GM20000 (cell line): ENCODE data around the gene PPM1J.

Experiments
- DNase-seq: peaks from one replicate; pipeline ENCODE4 v3.0.0; 2012; ENCODE audit warnings: low spot score
- TF ChIP-seq, protein P1 (sequence below): IDR thresholded peaks from 2 replicates; pipeline ENCODE4 v1.5.1; 2012; ENCODE audit warnings: mild to moderate bottlenecking, control low read depth; ENCODE audit errors: extremely low read depth, missing control alignments

Gene PPM1J

DNA sequence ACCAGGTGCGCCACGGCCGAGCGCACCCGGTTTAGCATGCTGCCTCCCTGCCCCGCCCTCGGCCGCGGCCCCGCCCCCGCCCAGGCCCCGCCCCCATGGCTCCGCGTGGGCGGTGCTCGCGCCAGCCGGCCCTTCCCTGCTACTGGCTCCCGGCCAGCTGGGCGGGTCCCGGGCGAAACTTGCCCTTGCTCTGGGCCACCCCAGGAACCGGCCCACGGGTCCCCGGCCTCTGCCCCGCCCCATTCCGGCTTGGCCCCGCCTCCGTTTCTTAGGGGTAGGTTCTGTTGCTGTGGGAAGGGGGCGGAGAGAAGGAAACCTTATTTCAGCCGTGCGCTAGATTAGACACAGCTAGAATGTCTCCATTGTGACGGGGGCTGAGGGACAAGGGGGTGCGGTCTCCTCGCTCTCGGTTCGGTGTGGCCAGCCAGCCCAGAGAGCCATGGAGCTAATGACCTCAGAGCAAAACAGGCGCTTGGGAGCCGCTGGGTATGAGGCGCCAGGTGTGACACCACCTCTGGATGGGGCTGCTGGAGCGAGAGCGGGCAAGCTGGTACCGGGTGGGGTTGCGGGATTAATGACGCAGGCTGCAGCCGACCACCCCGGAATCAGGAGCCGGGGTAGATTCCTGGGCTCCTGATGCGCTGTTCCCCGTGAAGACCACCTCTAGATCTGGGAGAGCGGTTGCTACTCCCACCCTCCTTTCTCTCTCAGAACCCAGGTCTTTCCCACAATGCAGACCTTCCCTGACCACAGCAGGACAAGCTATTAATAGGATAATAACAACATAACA is at the start of gene PPM1J:
TSS of gene PPM1J (minus strand) at position 69 of the 790 bp plus-strand sequence. CDS start at position 38, 31 bp downstream.
- TF ChIP-seq, protein P1, sequence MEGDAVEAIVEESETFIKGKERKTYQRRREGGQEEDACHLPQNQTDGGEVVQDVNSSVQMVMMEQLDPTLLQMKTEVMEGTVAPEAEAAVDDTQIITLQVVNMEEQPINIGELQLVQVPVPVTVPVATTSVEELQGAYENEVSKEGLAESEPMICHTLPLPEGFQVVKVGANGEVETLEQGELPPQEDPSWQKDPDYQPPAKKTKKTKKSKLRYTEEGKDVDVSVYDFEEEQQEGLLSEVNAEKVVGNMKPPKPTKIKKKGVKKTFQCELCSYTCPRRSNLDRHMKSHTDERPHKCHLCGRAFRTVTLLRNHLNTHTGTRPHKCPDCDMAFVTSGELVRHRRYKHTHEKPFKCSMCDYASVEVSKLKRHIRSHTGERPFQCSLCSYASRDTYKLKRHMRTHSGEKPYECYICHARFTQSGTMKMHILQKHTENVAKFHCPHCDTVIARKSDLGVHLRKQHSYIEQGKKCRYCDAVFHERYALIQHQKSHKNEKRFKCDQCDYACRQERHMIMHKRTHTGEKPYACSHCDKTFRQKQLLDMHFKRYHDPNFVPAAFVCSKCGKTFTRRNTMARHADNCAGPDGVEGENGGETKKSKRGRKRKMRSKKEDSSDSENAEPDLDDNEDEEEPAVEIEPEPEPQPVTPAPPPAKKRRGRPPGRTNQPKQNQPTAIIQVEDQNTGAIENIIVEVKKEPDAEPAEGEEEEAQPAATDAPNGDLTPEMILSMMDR: no peak
- peak; percentile 99 for DNase-seq

- DNase-seq: no peak
- TF ChIP-seq, protein P1: no peak
Measured at GRCh38 chr1:112762541-112763500, 47.7 kb upstream of the PPM1J start.

- TF ChIP-seq, protein P1: no peak
- DNase-seq: no peak
Measured at GRCh38 chr1:112761714-112762480, 46.8 kb upstream of the PPM1J start.

GRCh38 chr1:112759228-112759627 is 44.1 kb upstream of the PPM1J start:
- TF ChIP-seq, protein P1: no peak
- no peak for DNase-seq

- no peak for DNase-seq
- TF ChIP-seq, protein P1: no peak
Measured at GRCh38 chr1:112754116-112754628, 39.0 kb upstream of the PPM1J start.

GRCh38 chr1:112748396-112748795 is 33.3 kb upstream of the PPM1J start:
- TF ChIP-seq, protein P1: no peak
- DNase-seq: no peak
